K562 (cell line): ENCODE measurements around the gene SCGB1A1. TPM values are rescaled to one million over a fixed set of nuclear protein-coding genes. Genes with fewer than 3 reads are reported as not detected.

Experiments used
- CREM ChIP-seq: IDR thresholded peaks from 2 replicates; pipeline ENCODE4 v1.6.1; 2014; ENCODE audit warnings: antibody characterized with exemption, low read depth
- GATAD2B ChIP-seq: fragments of 450-650 bp; IDR thresholded peaks from 2 replicates; pipeline ENCODE4 v1.6.1; 2017; ENCODE audit warnings: mild to moderate bottlenecking, borderline replicate concordance
- MEIS2 ChIP-seq: fragments of 450-650 bp; IDR thresholded peaks from 2 replicates; pipeline ENCODE4 v1.6.1; 2014; ENCODE audit warnings: mild to moderate bottlenecking; ENCODE audit not compliant: partially characterized antibody
- POLR3A ChIP-seq: IDR thresholded peaks from 2 replicates; pipeline ENCODE4 v1.6.1; 2011; ENCODE audit warnings: borderline replicate concordance, mild to moderate bottlenecking, moderate library complexity; ENCODE audit not compliant: insufficient read length, insufficient read depth; ENCODE audit errors: extremely low read depth
- SMARCA4 ChIP-seq: fragments of 450-650 bp; IDR thresholded peaks from 2 replicates; pipeline ENCODE4 v1.6.1; 2016
- ZNF589 ChIP-seq: fragments of 200-800 bp; sonication (Bioruptor generic); IDR thresholded peaks from 2 replicates; pipeline ENCODE4 v1.6.1; 2016; ENCODE audit warnings: low read depth, missing genetic modification characterization, missing compliant biosample characterization
- polyA plus RNA-seq, 8 experiments: library from polyadenylated mRNA; depleted of rRNA in 4 of 8; stranded (reverse) in 5 of 8; unstranded in 3 of 8; fragments of >200 nt; fragmentation: Nextera tagmentation in 2 of 8; fragmentation: Illumina TruSeq in 1 of 8; extraction: Ambion mirVana in 2 of 8; extraction: Trizol in 1 of 8; gene quantifications; 2 replicates each; pipeline versions ENCODE4 v1.2.1 to v1.2.3, GENCODE V29; 2011 to 2014; ENCODE audit warnings: inconsistent platforms in 1 of 8, missing spikeins in 1 of 8
- total RNA-seq, 7 experiments: library from RNA; depleted of rRNA in 6 of 7; stranded (reverse); fragments of >200 nt in 6 of 7; fragmentation: Illumina TruSeq in 2 of 7; extraction: Trizol in 2 of 7; gene quantifications; 2 replicates each; pipeline versions ENCODE4 v1.2.1 to v1.2.3, GENCODE V29; 2011 to 2021; ENCODE audit warnings: low replicate concordance in 1 of 7
- TF ChIP-seq, protein P1 (sequence below): fragments of 200-800 bp; sonication (Bioruptor generic); IDR thresholded peaks from 2 replicates; pipeline ENCODE4 v1.6.1; 2017; ENCODE audit warnings: missing genetic modification characterization, missing compliant biosample characterization
- TF ChIP-seq, protein P2 (sequence below): fragments of 450-650 bp; IDR thresholded peaks from 2 replicates; pipeline ENCODE4 v1.6.1; 2016

The SCGB1A1 gene
- total and polyA plus RNA-seq, 9 of the 15 experiments (the other 6 are each of a cell fraction or from before 2014, with no cell fraction given), result 0.55 TPM; not detected in 8

DNA sequence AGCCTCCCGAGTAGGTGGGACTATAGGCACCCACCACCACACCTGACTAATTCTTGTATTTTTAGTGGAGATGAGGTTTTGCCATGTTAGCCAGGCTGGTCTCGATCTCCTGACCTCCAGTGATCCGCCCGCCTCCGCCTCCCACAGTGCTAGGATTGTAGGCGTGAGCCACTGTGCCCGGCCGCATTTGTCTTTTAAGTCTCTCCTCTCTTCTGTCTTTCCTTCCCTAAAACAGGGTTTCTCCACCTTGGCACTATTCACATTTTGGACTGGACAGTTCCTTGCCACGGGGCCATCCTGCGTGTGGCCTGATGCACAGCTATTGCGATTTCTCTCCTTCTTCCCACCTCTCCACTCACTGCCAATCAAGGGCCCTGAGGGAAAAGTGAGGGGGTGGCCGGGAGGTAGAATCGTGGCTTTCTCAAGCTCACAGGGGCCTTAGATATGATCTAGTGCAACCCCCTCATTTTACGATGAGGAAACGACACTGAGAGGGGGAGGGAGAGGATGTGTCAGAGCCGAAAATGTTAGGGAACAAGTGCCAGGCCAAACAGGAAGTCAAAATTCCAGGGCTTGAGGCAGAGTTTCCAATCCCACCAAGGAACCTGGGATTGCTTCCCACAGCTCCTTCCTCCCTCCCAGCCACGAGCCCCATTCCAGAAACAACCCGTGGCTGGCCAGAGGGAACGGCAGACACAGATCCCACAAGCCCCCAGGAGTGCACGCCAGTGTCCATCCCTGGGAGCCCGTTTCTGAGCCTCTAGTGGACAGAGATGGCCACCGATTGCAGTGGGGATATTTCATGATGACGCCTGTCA is 21.2 kb downstream of the SCGB1A1 start (continued):
- TF ChIP-seq POLR3A (no peak), ZNF589 (CRISPR knock-in tag) (0 out of 2 replicates have a peak, but pooled peaks have one; percentile 36), GATAD2B (no peak), MEIS2 (no peak), CREM (peak; percentile 68), SMARCA4 (0 out of 2 replicates have a peak, but pooled peaks have one; percentile 9)
- TF ChIP-seq, protein P1, sequence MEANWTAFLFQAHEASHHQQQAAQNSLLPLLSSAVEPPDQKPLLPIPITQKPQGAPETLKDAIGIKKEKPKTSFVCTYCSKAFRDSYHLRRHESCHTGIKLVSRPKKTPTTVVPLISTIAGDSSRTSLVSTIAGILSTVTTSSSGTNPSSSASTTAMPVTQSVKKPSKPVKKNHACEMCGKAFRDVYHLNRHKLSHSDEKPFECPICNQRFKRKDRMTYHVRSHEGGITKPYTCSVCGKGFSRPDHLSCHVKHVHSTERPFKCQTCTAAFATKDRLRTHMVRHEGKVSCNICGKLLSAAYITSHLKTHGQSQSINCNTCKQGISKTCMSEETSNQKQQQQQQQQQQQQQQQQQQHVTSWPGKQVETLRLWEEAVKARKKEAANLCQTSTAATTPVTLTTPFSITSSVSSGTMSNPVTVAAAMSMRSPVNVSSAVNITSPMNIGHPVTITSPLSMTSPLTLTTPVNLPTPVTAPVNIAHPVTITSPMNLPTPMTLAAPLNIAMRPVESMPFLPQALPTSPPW (CRISPR knock-in tag), result peak; percentile 43; the same call in 1 of the 2 replicates
- TF ChIP-seq, protein P2, sequence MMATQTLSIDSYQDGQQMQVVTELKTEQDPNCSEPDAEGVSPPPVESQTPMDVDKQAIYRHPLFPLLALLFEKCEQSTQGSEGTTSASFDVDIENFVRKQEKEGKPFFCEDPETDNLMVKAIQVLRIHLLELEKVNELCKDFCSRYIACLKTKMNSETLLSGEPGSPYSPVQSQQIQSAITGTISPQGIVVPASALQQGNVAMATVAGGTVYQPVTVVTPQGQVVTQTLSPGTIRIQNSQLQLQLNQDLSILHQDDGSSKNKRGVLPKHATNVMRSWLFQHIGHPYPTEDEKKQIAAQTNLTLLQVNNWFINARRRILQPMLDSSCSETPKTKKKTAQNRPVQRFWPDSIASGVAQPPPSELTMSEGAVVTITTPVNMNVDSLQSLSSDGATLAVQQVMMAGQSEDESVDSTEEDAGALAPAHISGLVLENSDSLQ, result peak; percentile 75
